Measurements from ENCODE around the gene GPR146.

GPR146 gene

GRCh38 chr7:1065263-1065584 is 20.9 kb downstream of the GPR146 start:
- DNase-seq (ENCODE audit: low spot score), result no peak
- TF ChIP-seq CTCF (IDR thresholded peaks at IDR 0.05; ENCODE audit: borderline replicate concordance, control extremely low read depth, extremely low read depth, insufficient read depth, missing control alignments), result no peak
- in situ Hi-C loops (cut with MboI; ENCODE audit: low sequenced_read_pairs, unreplicated experiment), result no loop called here

GRCh38 chr7:1065585-1066241 is 21.4 kb downstream of the GPR146 start:
- in situ Hi-C loops (cut with MboI; ENCODE audit: low sequenced_read_pairs, unreplicated experiment), result no loop called here
- TF ChIP-seq CTCF (IDR thresholded peaks at IDR 0.05; ENCODE audit: borderline replicate concordance, control extremely low read depth, extremely low read depth, insufficient read depth, missing control alignments), result peak; percentile 90
- peak; percentile 95 for DNase-seq (ENCODE audit: low spot score)

GRCh38 chr7:1066242-1066588 is 21.9 kb downstream of the GPR146 start:
- no peak for DNase-seq (ENCODE audit: low spot score)
- no peak for TF ChIP-seq CTCF (IDR thresholded peaks at IDR 0.05; ENCODE audit: borderline replicate concordance, control extremely low read depth, extremely low read depth, insufficient read depth, missing control alignments)
- in situ Hi-C loops (cut with MboI; ENCODE audit: low sequenced_read_pairs, unreplicated experiment), result no loop called here

GRCh38 chr7:1068013-1068412 is 23.7 kb downstream of the GPR146 start:
- in situ Hi-C loops (cut with MboI; ENCODE audit: low sequenced_read_pairs, unreplicated experiment), result no loop called here
- no peak for TF ChIP-seq CTCF (IDR thresholded peaks at IDR 0.05; ENCODE audit: borderline replicate concordance, control extremely low read depth, extremely low read depth, insufficient read depth, missing control alignments)
- no peak for DNase-seq (ENCODE audit: low spot score)

- in situ Hi-C loops (cut with MboI; ENCODE audit: low sequenced_read_pairs, unreplicated experiment), result no loop called here
- DNase-seq (ENCODE audit: low spot score), result no peak
- no peak for TF ChIP-seq CTCF (IDR thresholded peaks at IDR 0.05; ENCODE audit: borderline replicate concordance, control extremely low read depth, extremely low read depth, insufficient read depth, missing control alignments)
Observed at GRCh38 chr7:1068619-1069018, 24.3 kb downstream of the GPR146 start.

GRCh38 chr7:1070544-1071011 is 26.2 kb downstream of the GPR146 start:
- no peak for DNase-seq (ENCODE audit: low spot score)
- in situ Hi-C loops (cut with MboI; ENCODE audit: low sequenced_read_pairs, unreplicated experiment), result no loop called here
- TF ChIP-seq CTCF (IDR thresholded peaks at IDR 0.05; ENCODE audit: borderline replicate concordance, control extremely low read depth, extremely low read depth, insufficient read depth, missing control alignments), result no peak

Measured in GM13976 (cell line).